ENCODE measurements around the gene ADAM29.
"Not testable (repeated sequence)": the region's sequence is repeated elsewhere in the genome, so short reads cannot be mapped to it uniquely, and the experiment has no call there.

Gene ADAM29

DNA sequence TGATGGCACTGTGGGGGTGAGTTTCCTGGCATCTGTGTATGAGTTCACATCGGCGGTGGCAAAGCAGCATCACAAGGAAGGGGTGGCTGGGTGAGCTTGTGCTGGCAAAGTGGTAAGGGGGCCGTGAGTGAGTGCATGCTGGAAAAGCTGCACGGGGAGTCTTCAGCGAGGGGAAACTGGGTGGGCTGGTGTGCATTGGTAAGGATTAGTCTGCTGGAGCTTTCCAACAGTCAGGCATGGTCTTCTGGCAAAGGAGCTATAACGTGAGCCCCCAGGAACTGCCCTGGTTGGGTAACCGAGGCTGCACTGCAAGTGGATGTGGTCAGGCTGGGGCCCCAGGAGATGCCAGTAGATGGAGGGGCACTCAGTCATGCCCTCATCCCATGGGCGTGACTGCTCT lies 30.7 kb downstream of the ADAM29 start:
- DNase-seq (ENCODE audit: low read depth in 3 of 3): no peak

DNA sequence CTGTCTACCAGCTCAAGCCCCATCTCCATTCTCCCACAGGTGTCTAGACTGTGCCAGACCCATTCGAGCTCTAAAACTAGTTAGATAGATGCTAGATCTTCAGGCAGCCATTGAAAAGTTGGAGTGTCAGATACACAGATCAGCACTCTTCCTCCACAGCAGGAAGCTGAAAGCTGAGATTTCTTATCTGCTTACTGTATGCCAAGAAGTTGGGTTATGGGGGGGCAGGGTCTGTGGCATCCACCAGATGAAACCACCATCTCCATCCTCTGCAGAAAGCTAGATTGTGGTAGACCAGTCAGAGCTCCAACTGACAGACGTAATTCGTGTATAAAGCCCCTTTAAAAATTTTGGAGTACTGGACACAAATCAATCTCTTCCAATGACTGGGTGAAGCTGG lies 54.8 kb downstream of the ADAM29 start:
- DNase-seq (ENCODE audit: low read depth in 3 of 3): no peak

GRCh38 chr4:174973336-174973735 lies 55.2 kb downstream of the ADAM29 start:
- DNase-seq (ENCODE audit: low read depth in 3 of 3): no peak

- no peak for DNase-seq (ENCODE audit: low read depth in 3 of 3)
These were observed 65.1 kb downstream of the ADAM29 start for GRCh38 chr4:174983128-174983750.

GRCh38 chr4:174983870-174984269 lies 65.7 kb downstream of the ADAM29 start:
- DNase-seq (ENCODE audit: low read depth in 3 of 3): not testable (repeated sequence)

GRCh38 chr4:174989791-174990190 lies 71.6 kb downstream of the ADAM29 start:
- DNase-seq (ENCODE audit: low read depth in 3 of 3): no peak

DNA sequence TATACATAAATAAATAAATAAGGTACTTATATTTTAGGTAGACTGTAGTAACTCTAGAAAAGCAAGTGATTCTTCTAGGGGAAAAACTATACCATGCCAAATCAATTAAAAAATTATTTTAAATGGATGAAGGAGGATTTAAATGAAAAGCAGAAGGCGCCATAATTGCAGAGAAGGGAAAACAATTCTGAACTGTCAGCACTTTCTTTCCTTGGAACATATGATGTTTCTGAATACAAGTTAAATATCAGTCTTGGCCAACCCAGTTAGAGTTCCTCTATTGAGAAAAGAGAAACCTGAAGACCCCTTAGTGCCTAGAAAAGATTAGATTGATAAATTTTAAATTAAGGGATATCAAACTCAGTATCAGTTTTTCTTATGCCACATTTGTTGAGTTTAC lies 75.8 kb downstream of the ADAM29 start:
- DNase-seq (ENCODE audit: low read depth in 3 of 3): no peak

- no peak for DNase-seq (ENCODE audit: low read depth in 3 of 3)
These were observed 77.9 kb downstream of the ADAM29 start for GRCh38 chr4:174996079-174996478.

- DNase-seq (ENCODE audit: low read depth in 3 of 3): no peak
These were observed 81.2 kb downstream of the ADAM29 start for GRCh38 chr4:174999407-174999806.

- DNase-seq (ENCODE audit: low read depth in 3 of 3): no peak
These were observed 99.6 kb downstream of the ADAM29 start for GRCh38 chr4:175017751-175018150.

GRCh38 chr4:175019447-175019846 lies 101.3 kb downstream of the ADAM29 start:
- DNase-seq (ENCODE audit: low read depth in 3 of 3): not testable (repeated sequence)

All from stimulated activated CD4-positive, alpha-beta T cell treated with anti-CD3 and anti-CD28 coated beads, TNF-alpha, amount 100 ng/mL, for 4 hours (primary cell).